ENCODE data around the gene GOLGA6L22.
"Not testable (repeated sequence)": the region's sequence is repeated elsewhere in the genome, so short reads cannot be mapped to it uniquely, and the experiment has no call there.

GOLGA6L22 gene

DNA sequence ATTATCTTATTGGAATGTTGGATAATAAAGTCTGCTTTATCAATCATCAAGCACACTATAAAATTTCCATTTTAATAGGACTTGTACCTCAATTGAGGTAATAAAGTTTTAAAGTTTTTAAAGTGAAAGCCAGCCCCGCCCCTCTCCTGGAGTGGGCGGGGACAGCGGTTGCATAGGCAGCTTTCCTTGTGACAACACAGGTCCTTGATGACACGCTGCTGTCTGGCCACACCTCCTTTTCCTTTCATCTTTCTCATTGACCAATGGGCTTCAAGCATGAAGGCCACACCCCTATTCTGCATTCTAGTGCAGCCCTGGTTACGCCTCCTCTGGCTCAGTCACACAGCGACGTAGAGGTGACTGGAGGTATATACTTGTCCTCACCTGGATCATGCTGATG is at the start of gene GOLGA6L22:
Gene GOLGA6L22 (plus strand): TSS at position 301 of the 400 bp plus-strand sequence. CDS start 91 bp downstream, at position 392.
- not testable (repeated sequence) for DNase-seq (ENCODE audit: low read depth)

DNA sequence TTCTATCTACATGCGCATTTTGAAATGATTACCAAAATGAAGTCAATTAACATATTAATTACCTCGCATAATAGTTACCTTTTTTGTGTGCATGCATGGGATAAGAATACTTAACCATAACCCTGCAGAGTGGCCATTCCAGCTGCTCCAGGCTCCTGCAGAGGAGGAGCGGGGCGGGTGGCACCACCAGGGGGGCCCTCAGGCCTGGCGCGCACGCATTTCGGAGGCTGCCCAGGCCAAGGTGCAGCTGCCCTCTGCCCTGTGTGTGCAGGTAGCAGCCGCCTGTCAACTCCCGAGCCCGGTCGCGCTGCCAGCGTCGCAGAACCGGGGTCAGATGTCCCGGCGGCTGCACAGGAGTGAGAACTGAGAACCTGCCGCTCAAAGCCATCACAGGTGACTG is 41.4 kb upstream of the GOLGA6L22 start:
- not testable (repeated sequence) for DNase-seq (ENCODE audit: low read depth)

DNA sequence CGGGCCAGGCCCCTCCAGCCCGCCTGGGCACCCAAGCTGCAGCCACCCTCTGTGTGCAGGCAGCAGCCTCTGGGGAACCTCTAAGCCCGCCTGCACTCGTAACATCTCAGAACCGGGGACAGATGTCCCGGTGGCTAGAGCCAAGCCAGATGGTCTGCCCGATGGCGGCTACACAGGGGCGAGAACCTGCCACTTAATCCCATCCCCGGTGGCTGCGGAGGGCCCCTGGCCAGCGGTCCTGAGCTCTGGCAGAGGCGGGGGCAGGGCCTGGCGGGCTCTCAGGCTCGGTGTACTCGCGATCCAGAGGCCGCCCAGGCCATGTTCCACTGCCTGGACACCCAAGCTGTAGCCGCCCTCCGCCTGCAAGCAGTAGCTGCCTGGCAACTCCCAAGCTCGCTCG is 40.9 kb upstream of the GOLGA6L22 start:
- not testable (repeated sequence) for DNase-seq (ENCODE audit: low read depth)

DNA sequence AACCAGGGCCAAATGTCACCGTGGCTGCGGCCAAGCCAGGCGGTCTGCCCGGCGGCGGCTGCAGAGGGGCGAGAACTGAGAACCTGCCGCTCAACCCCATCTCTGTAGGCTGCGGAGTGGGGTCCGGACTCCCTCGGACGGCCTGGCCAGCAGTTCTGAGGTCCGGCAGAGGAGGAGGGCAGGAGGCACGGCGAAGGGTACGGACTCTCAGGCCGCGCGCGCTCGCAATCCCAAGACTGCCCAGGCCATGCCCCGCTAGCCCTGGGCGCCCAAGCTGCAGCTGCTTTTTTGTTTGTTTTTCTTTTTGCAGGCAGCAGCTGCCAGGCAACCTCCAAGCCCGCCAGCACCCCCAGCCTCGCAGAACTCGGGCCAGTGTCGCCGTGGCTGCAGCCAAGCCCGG is 40.5 kb upstream of the GOLGA6L22 start:
- DNase-seq (ENCODE audit: low read depth): not testable (repeated sequence)

DNA sequence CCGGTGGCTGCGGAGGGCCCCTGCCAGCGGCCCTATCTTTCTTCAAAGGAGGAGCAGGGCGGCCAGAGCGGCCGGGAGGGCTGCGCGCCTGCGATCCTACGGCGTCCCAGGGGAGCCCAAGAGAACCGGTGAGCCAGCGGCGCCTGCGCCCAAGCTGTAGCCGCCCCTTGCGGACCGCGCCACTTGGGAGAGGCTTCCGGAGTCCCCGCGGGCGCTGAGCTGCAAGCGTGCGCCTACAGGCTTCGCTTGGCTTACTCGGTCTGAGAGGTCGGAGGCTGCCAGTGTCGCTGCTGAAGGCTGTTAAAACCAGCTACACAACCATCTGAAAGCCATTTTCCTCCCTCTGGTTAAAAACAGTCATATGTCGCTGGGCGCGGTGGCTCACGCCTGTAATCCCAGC is 40.0 kb upstream of the GOLGA6L22 start:
- DNase-seq (ENCODE audit: low read depth): not testable (repeated sequence)

DNA sequence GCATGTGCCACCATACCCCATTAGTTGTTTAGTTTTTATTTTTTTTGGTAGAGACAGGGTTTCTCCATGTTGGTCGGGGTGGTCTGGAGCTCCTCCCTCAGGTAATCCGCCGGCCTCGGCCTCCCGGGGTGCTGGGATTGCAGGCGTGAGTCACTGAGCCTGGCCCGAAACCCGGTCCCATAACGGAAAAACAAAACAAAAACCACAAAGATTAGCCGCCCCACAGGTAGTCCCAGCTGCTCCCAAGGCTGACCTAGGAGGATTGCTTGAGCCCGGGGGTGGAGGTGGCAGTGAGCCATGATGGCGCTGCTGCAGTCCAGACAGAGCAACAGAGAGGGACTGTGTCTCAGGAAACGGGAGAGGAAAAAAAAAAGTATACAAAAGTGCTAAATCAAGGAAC is 38.4 kb upstream of the GOLGA6L22 start:
- DNase-seq (ENCODE audit: low read depth): not testable (repeated sequence)

DNA sequence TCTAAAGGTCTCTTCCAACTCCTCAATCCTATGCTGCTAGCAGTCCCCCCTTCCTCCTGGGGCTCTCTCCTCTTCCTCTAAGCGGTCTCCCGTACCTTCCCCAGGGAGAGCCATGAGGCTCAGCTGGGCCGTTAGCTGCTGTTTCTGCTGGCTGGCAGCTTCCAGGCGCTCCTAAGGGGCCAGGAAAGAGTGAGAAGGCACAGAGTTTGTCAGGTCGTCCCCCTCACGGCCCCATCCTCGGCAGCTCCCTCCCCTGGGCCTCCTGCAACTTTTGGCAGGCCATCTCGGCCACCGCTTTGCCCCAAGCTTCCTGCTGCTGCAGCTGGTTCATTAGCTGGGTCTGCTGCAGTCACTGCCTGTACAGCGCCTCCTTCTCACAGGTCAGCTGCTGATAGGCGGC is 29.3 kb upstream of the GOLGA6L22 start:
- not testable (repeated sequence) for DNase-seq (ENCODE audit: low read depth)

GRCh38 chr15:22431687-22432086 is 27.0 kb upstream of the GOLGA6L22 start:
- DNase-seq (ENCODE audit: low read depth): not testable (repeated sequence)

GRCh38 chr15:22494490-22495113 is 35.9 kb downstream of the GOLGA6L22 start:
- DNase-seq (ENCODE audit: low read depth): peak; percentile 60

DNA sequence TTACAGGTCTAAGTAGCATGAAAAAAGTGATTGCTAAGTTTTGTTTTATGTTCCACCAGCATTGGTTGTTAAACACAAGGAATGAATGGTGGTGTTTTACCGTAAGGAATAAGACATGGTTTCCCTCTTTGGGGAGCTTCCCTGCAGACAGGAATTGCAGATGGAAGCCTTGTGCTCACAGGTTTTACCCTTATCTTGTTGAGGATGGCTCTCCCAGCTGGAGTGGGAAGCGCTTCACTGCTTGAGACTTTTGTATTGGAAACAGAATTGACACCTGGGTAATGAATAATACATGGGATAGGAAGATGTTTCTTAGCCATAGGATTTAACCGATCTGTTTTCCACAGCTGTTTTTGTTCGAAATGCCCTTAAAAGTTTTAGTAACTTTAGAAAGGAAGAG is 38.5 kb downstream of the GOLGA6L22 start:
- not testable (repeated sequence) for DNase-seq (ENCODE audit: low read depth)

- not testable (repeated sequence) for DNase-seq (ENCODE audit: low read depth)
Measured at GRCh38 chr15:22498220-22498925, 39.7 kb downstream of the GOLGA6L22 start.

- not testable (repeated sequence) for DNase-seq (ENCODE audit: low read depth)
Measured at GRCh38 chr15:22502272-22502671, 43.6 kb downstream of the GOLGA6L22 start.

DNA sequence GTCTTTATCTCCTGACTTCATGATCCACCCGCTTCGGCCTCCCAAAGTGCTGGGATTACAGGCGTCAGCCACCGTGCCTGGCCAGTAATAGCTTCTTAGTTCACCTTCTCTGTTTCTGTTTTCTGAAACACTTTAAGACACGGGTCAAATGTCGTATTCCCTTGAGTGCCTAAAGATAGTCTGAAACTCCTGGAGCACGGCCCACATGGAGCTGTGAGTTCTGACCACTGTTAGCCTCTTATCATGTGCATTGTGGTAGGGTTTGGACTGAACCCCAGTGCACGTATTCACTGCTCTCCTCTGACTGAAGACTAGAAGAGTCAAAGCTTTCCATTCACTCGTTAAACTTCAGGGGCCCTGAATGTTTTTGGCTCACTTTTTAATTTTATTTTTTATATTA is 48.3 kb downstream of the GOLGA6L22 start:
- not testable (repeated sequence) for DNase-seq (ENCODE audit: low read depth)

DNA sequence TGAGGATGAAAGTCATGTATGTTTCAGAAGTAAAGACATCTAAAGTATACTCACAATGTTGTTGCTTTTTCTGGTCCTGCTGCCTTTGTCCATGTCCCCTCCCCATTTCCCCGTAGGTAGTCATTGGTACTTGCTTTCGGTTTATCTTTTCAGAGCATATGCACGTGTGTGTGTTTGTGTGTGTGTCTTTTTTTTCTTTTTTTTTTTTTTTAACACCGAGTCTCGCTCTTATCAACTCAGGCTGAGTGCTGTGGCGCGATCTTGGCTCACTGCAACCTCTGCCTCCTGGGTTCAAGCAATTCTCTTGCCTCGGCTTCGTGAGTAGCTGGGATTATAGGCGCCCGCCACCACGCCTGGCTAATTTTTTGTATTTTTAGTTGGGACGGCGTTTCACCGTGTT is 57.4 kb downstream of the GOLGA6L22 start:
- not testable (repeated sequence) for DNase-seq (ENCODE audit: low read depth)

Measured in iris pigment epithelial cell (primary cell).